Kidney epithelial cell (primary cell): ENCODE measurements around the gene P2RY11. TPM values are rescaled to one million over a fixed set of nuclear protein-coding genes. Genes with fewer than 3 reads are reported as not detected.

Experiments used
- DNase-seq: peaks from one replicate; pipeline ENCODE4 v3.0.0-alpha.2; 2010; ENCODE audit warnings: low read depth
- H3K27me3 ChIP-seq: 2 replicates; pipeline ENCODE4 v1.6.0; 2011; ENCODE audit warnings: low read length; ENCODE audit not compliant: control insufficient read depth, insufficient read depth
- H3K36me3 ChIP-seq: 2 replicates; pipeline ENCODE4 v1.5.1; 2011; ENCODE audit warnings: low read length; ENCODE audit not compliant: control insufficient read depth, insufficient read depth
- H3K4me3 ChIP-seq: 2 replicates; pipeline ENCODE4 v1.5.1; 2011; ENCODE audit warnings: low read depth, mild to moderate bottlenecking, control low read depth, low read length
- CTCF ChIP-seq: IDR thresholded peaks from 2 replicates; pipeline ENCODE4 v1.5.1; 2011; ENCODE audit warnings: mild to moderate bottlenecking, moderate library complexity, low read length, control low read depth, inconsistent platforms; ENCODE audit not compliant: insufficient read depth, poor library complexity, severe bottlenecking
- total RNA-seq: library from RNA; depleted of rRNA; stranded (reverse); fragments of >200 nt; gene quantifications from 2 replicates; pipeline ENCODE4 v1.2.3, GENCODE V29; 2015

The P2RY11 gene
- total RNA-seq, 1 donor from 2014 or later: 6.3 TPM

- peaks cover 4% of the 10 kb centered on the region for H3K36me3 ChIP-seq
- no peak for TF ChIP-seq CTCF
- no peaks in the 10 kb centered on the region for H3K27me3 ChIP-seq
- no peak for DNase-seq
- no peak overlapping the region for H3K4me3 ChIP-seq
Measured at GRCh38 chr19:10109528-10109927, 2.0 kb upstream of the P2RY11 start.

- DNase-seq: no peak
- H3K27me3 ChIP-seq: no peaks in the 10 kb centered on the region
- H3K4me3 ChIP-seq: no peak overlapping the region
- no peak for TF ChIP-seq CTCF
- H3K36me3 ChIP-seq: peaks cover 4% of the 10 kb centered on the region
Measured at GRCh38 chr19:10110076-10110971, 1.2 kb upstream of the P2RY11 start.

GRCh38 chr19:10110972-10111317 lies 548 bp upstream of the P2RY11 start:
- Histone ChIP-seq H3K4me3 (no peak overlapping the region), H3K27me3 (no peaks in the 10 kb centered on the region), H3K36me3 (peaks cover 4% of the 10 kb centered on the region)
- DNase-seq: no peak
- no peak for TF ChIP-seq CTCF

- no peak for DNase-seq
- Histone ChIP-seq H3K36me3 (peaks cover 7% of the 10 kb centered on the region), H3K4me3 (no peak overlapping the region), H3K27me3 (no peaks in the 10 kb centered on the region)
- no peak for TF ChIP-seq CTCF
Measured at GRCh38 chr19:10112037-10112761, 706 bp downstream of the P2RY11 start.

GRCh38 chr19:10112895-10113591 lies 1.6 kb downstream of the P2RY11 start:
- TF ChIP-seq CTCF: peak; percentile 79
- Histone ChIP-seq H3K4me3 (no peak overlapping the region), H3K27me3 (no peaks in the 10 kb centered on the region), H3K36me3 (peaks cover 6% of the 10 kb centered on the region)
- DNase-seq: no peak
